PFSK-1 (cell line): ENCODE results near the gene NRXN3.

Source experiments
- POLR2AphosphoS5 ChIP-seq: IDR thresholded peaks from 2 replicates; pipeline ENCODE4 v1.6.1; 2012; ENCODE audit warnings: low read depth, mild to moderate bottlenecking, control low read depth, low read length, moderate library complexity
- REST ChIP-seq, 2 experiments: IDR thresholded peaks; 2 replicates each; pipeline versions ENCODE4 v1.6.1 to v1.8.0; 2011 to 2012; ENCODE audit warnings: low read depth in 2 of 2, low read length in 2 of 2, control low read depth in 1 of 2, inconsistent platforms in 1 of 2, mild to moderate bottlenecking in 1 of 2, moderate library complexity in 1 of 2; ENCODE audit not compliant: insufficient read depth in 1 of 2
- TAF1 ChIP-seq: IDR thresholded peaks from 2 replicates; pipeline ENCODE4 v1.6.1; 2012; ENCODE audit warnings: low read length, control low read depth, borderline replicate concordance; ENCODE audit not compliant: insufficient read depth

- TF ChIP-seq POLR2AphosphoS5 (no peak), REST (IDR thresholded peaks at IDR 0.05; ENCODE audit: insufficient read depth in 1 of 2, low read depth in 2 of 2, low read length in 2 of 2) (no peak), TAF1 (no peak)
These were observed 924.8 kb downstream of the NRXN3 start for GRCh38 chr14:79094951-79095350.
